Measurements from ENCODE around the gene SNRK. TPM values are rescaled to one million over a fixed set of nuclear protein-coding genes. Genes with fewer than 3 reads are reported as not detected.

SNRK gene
- total and polyA plus RNA-seq, 4 experiments from 2014 or later: 39.8 to 108 (median 77.1) TPM

DNA sequence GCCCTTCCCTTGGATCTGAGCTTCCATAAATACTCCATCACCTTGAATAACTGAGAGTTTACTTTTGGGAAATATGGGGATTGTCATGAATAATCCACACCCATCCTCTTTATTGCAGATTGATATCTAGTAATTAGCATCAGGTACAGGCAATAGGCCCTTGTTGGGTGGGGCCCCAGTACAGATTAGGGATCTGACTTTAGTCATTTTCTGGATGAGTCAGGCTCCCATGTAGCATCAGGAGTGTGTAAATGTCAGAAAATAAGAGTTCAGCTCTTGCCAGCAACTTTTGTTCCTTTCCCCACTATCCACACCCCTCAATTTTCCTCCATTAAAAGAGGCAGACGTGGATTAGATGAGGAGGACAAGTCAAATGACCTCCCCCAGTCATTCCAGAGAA, 17.7 kb upstream of the SNRK start:
- Mint-ChIP-seq H3K27me3 (no peaks in the 10 kb centered on the region), H3K4me1 (peaks cover 0 to 2% (median 0%) of the 10 kb centered on the region in 4 donors), H3K9me3 (peaks cover 0 to 2% (median 0%) of the 10 kb centered on the region in 8 donors), H3K4me3 (no peak overlapping the region), H3K36me3 (no peaks in the 10 kb centered on the region), H3K27ac (no peak overlapping the region)
- no peaks in the 10 kb centered on the region for H3K36me3 ChIP-seq (ENCODE audit: insufficient read depth, low read length)
- H3K27ac ChIP-seq (ENCODE audit: low read depth, low read length): no peak overlapping the region
- POLR2A ChIA-PET (ENCODE audit: partially characterized antibody): no interaction called here
- H3K4me1 ChIP-seq (ENCODE audit: insufficient read depth, low read length): no peaks in the 10 kb centered on the region
- no peaks in the 10 kb centered on the region for H3K27me3 ChIP-seq (ENCODE audit: insufficient read depth, low read length)
- no peak overlapping the region for H3K4me3 ChIP-seq (ENCODE audit: low read length in 2 of 2)
- DNase-seq: no peak
- CTCF ChIA-PET (ENCODE audit: partially characterized antibody): interaction anchor here (1.4 to 1.8 kb wide), 2 partner anchors 107 to 109 kb away, joined by 3 to 6 read pairs; no protein-coding TSS in a partner anchor
- H3K9me3 ChIP-seq (ENCODE audit: control insufficient read depth in 1 of 2, low read length in 2 of 2): no peaks in the 10 kb centered on the region
- intact Hi-C loops (cut with micrococcal nuclease): no loop called here

DNA sequence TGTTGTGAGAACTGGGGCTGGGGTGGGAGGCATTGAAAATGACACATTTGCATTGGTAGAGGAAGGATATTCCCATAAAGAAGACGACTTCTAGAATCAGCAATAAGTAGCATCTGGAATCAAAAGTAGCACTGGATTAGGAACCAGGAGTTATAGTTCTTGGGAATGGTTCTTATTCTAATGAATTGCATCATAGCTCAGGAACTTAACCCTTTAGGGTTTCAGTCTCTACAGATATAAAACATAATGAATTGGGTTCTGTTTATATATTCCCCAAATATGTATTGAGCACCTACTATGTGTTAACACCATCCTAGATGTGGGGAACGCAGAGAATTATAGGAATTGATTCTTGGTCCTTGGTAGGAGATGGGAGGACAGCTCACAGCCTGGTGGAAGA, 16.3 kb upstream of the SNRK start:
- POLR2A ChIA-PET (ENCODE audit: partially characterized antibody): no interaction called here
- Histone ChIP-seq H3K27ac (ENCODE audit: low read depth, low read length) (no peak overlapping the region), H3K27me3 (ENCODE audit: insufficient read depth, low read length) (no peaks in the 10 kb centered on the region), H3K4me1 (ENCODE audit: insufficient read depth, low read length) (no peaks in the 10 kb centered on the region), H3K36me3 (ENCODE audit: insufficient read depth, low read length) (no peaks in the 10 kb centered on the region), H3K9me3 (ENCODE audit: control insufficient read depth in 1 of 2, low read length in 2 of 2) (no peaks in the 10 kb centered on the region), H3K4me3 (ENCODE audit: low read length in 2 of 2) (no peak overlapping the region)
- Mint-ChIP-seq H3K9me3 (peaks cover 0 to 2% (median 0%) of the 10 kb centered on the region in 8 donors), H3K4me1 (peaks cover 0 to 2% (median 0%) of the 10 kb centered on the region in 4 donors), H3K36me3 (no peaks in the 10 kb centered on the region), H3K4me3 (no peak overlapping the region), H3K27me3 (no peaks in the 10 kb centered on the region), H3K27ac (no peak overlapping the region)
- intact Hi-C loops (cut with micrococcal nuclease): no loop called here
- no peak for DNase-seq
- CTCF ChIA-PET (ENCODE audit: partially characterized antibody): no interaction called here

DNA sequence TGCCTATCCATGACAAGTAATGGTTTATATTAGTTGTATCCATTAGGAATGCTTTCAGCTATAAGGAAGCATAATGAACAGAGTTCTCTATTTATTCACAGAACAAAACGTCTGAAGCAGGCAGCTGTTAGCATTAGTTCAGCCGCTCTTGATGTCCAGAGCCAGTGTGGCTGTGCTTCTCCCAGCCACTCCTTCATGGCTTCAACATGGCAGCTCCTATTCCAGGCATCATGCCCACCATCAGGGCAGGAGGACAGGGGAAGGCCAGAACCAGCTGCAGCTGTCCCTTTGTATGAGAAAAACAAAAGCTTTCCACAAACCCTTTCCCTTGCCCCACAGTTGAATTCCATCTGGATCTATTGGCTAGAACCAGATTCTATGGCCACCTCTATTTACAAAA, 12.9 kb upstream of the SNRK start:
- Histone ChIP-seq H3K27me3 (ENCODE audit: insufficient read depth, low read length) (no peaks in the 10 kb centered on the region), H3K4me3 (ENCODE audit: low read length in 2 of 2) (no peak overlapping the region), H3K9me3 (ENCODE audit: control insufficient read depth in 1 of 2, low read length in 2 of 2) (no peaks in the 10 kb centered on the region), H3K36me3 (ENCODE audit: insufficient read depth, low read length) (no peaks in the 10 kb centered on the region), H3K27ac (ENCODE audit: low read depth, low read length) (no peak overlapping the region), H3K4me1 (ENCODE audit: insufficient read depth, low read length) (no peaks in the 10 kb centered on the region)
- ChIA-PET CTCF (ENCODE audit: partially characterized antibody) (interaction anchor here (0.7 to 2.0 kb wide), 3 partner anchors 32 to 229 kb away, joined by 3 to 5 read pairs (median 4); no protein-coding TSS in a partner anchor), POLR2A (ENCODE audit: partially characterized antibody) (interaction anchor here (2.1 kb wide), 1 partner anchor 13 kb away, joined by 5 read pairs; the partner anchor contains the start of gene SNRK)
- DNase-seq: no peak
- peaks cover 0 to 2% (median 0%) of the 10 kb centered on the region in 8 donors for H3K9me3 Mint-ChIP-seq
- H3K4me1 Mint-ChIP-seq: peaks cover 0 to 2% (median 0%) of the 10 kb centered on the region in 4 donors
- no peak overlapping the region for H3K27ac Mint-ChIP-seq
- H3K4me3 Mint-ChIP-seq: no peak overlapping the region
- intact Hi-C loops (cut with micrococcal nuclease): no loop called here
- H3K27me3 Mint-ChIP-seq: peaks cover 0 to 3% of the 10 kb centered on the region in 2 donors
- H3K36me3 Mint-ChIP-seq: peaks cover 0 to 6% of the 10 kb centered on the region in 2 donors

DNA sequence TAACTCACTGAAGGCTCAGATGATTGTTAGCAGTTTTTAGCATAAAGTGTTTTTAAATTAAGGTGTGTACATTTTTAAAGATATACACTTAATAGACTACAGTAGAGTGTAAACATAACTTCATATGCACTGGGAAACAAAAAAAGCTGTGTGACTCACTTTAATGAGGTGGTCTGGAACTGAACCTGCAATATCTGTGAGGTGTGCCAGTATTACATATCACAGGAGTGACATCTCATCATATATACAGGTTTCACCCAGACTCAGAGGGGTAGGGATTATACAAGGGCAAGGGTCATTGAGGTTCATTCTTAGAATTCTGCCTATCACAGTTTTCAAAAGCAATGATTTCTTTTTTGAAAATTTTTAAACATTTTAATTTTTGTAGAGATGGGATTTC, 7.3 kb upstream of the SNRK start:
- Histone ChIP-seq H3K4me3 (ENCODE audit: low read length in 2 of 2) (no peak overlapping the region), H3K9me3 (ENCODE audit: control insufficient read depth in 1 of 2, low read length in 2 of 2) (no peaks in the 10 kb centered on the region), H3K27ac (ENCODE audit: low read depth, low read length) (no peak overlapping the region), H3K4me1 (ENCODE audit: insufficient read depth, low read length) (no peaks in the 10 kb centered on the region), H3K36me3 (ENCODE audit: insufficient read depth, low read length) (no peaks in the 10 kb centered on the region), H3K27me3 (ENCODE audit: insufficient read depth, low read length) (no peaks in the 10 kb centered on the region)
- Mint-ChIP-seq H3K27me3 (peaks cover 2 to 4% of the 10 kb centered on the region in 2 donors), H3K9me3 (no peaks in the 10 kb centered on the region), H3K36me3 (peaks cover 0 to 6% of the 10 kb centered on the region in 2 donors), H3K4me1 (peaks cover 0 to 2% (median 0%) of the 10 kb centered on the region in 4 donors), H3K27ac (no peak overlapping the region), H3K4me3 (no peak overlapping the region)
- DNase-seq: no peak
- intact Hi-C loops (cut with micrococcal nuclease): no loop called here
- POLR2A ChIA-PET (ENCODE audit: partially characterized antibody): no interaction called here
- CTCF ChIA-PET (ENCODE audit: partially characterized antibody): interaction anchor here (2.4 kb wide), 1 partner anchor 117 kb away, joined by 7 read pairs; no protein-coding TSS in a partner anchor

DNA sequence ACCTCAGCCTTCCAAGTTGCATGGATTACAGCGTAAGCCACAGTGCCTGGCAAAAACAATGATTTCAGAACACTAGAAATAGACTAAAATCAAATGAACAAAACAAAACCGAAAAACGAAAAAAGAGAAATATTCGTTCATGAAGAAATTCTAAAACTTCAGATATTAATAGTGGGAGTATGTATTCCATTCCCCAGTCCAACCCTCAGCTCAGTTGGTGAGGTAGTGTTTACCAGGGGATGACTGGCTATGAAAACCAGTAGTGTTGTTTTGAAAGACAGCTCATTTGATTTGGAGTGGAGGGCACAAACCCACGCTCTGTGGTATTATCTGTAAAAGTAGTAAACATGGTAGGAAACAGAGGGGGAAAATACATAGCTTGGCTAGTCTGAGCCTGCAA, 6.8 kb upstream of the SNRK start:
- Histone ChIP-seq H3K9me3 (ENCODE audit: control insufficient read depth in 1 of 2, low read length in 2 of 2) (no peaks in the 10 kb centered on the region), H3K27me3 (ENCODE audit: insufficient read depth, low read length) (no peaks in the 10 kb centered on the region), H3K27ac (ENCODE audit: low read depth, low read length) (no peak overlapping the region), H3K4me1 (ENCODE audit: insufficient read depth, low read length) (no peaks in the 10 kb centered on the region), H3K4me3 (ENCODE audit: low read length in 2 of 2) (no peak overlapping the region), H3K36me3 (ENCODE audit: insufficient read depth, low read length) (no peaks in the 10 kb centered on the region)
- Mint-ChIP-seq H3K9me3 (no peaks in the 10 kb centered on the region), H3K36me3 (peaks cover 0 to 6% of the 10 kb centered on the region in 2 donors), H3K4me1 (peaks cover 0 to 2% (median 0%) of the 10 kb centered on the region in 4 donors), H3K27ac (no peak overlapping the region), H3K4me3 (no peak overlapping the region), H3K27me3 (peaks cover 2 to 4% of the 10 kb centered on the region in 2 donors)
- no peak for DNase-seq
- ChIA-PET POLR2A (ENCODE audit: partially characterized antibody) (no interaction called here), CTCF (ENCODE audit: partially characterized antibody) (interaction anchor here (0.7 to 2.4 kb wide), 2 partner anchors 117 to 318 kb away, joined by 3 to 7 read pairs; no protein-coding TSS in a partner anchor)
- intact Hi-C loops (cut with micrococcal nuclease): no loop called here

DNA sequence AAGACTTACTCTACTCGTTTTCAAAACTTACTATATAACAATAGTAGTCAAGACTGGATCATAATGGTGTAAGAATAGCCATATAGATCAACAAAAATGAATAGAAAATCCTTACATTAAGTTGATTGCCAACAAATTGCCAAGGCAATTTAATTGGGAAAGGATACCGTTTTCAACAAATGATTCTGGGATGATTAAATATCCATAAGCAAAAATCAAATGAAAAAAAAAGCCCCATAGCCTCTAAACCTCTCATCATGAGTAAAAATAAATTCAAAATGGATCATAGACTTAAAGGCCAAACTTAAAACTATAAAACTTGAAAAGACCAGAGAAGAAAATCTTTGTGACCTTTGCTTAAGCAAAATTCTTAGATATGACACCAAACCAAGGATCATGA, 5.3 kb upstream of the SNRK start:
- peaks cover under 1 to 6% of the 10 kb centered on the region in 2 donors for H3K36me3 Mint-ChIP-seq
- POLR2A ChIA-PET (ENCODE audit: partially characterized antibody): interaction anchor here (0.6 to 1.2 kb wide), 2 partner anchors 15 to 115 kb away, joined by 3 read pairs; no protein-coding TSS in a partner anchor
- no peak overlapping the region for H3K27ac Mint-ChIP-seq
- no peaks in the 10 kb centered on the region for H3K9me3 Mint-ChIP-seq
- Histone ChIP-seq H3K9me3 (ENCODE audit: control insufficient read depth in 1 of 2, low read length in 2 of 2) (no peaks in the 10 kb centered on the region), H3K27ac (ENCODE audit: low read depth, low read length) (no peak overlapping the region), H3K27me3 (ENCODE audit: insufficient read depth, low read length) (no peaks in the 10 kb centered on the region), H3K36me3 (ENCODE audit: insufficient read depth, low read length) (no peaks in the 10 kb centered on the region), H3K4me3 (ENCODE audit: low read length in 2 of 2) (no peak overlapping the region), H3K4me1 (ENCODE audit: insufficient read depth, low read length) (peaks cover 5% of the 10 kb centered on the region)
- H3K27me3 Mint-ChIP-seq: peaks cover 2 to 4% of the 10 kb centered on the region in 2 donors
- peaks cover 2 to 5% (median 4%) of the 10 kb centered on the region in 4 donors for H3K4me1 Mint-ChIP-seq
- DNase-seq: no peak
- CTCF ChIA-PET (ENCODE audit: partially characterized antibody): interaction anchor here (2.4 kb wide), 1 partner anchor 119 kb away, joined by 7 read pairs; no protein-coding TSS in a partner anchor
- no peak overlapping the region for H3K4me3 Mint-ChIP-seq
- intact Hi-C loops (cut with micrococcal nuclease): loop anchor here (10.0 kb wide), 1 partner anchor 86 kb away; no protein-coding TSS in a partner anchor

DNA sequence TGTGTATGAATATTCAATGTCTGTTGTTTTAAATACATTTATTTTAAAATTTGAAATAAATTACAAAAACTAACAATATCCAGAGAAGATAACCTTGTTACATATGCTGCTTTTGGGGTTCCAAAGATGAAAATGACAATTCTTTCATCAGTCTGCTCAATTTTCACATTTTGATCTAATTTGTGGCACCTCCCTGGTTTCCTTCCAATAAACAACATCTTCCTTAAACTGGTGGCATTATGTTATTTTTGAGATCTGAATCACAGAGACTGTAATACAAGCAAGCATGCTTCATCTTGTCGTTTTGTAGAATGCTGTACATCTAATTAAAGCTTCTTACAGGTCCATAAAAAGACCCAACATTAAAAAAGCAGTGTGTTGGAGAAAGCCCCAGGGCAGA, 2.2 kb upstream of the SNRK start:
- H3K27ac ChIP-seq (ENCODE audit: low read depth, low read length): no peak overlapping the region
- no peak overlapping the region for H3K4me3 Mint-ChIP-seq
- no peaks in the 10 kb centered on the region for H3K36me3 ChIP-seq (ENCODE audit: insufficient read depth, low read length)
- H3K27ac Mint-ChIP-seq: peak overlapping the region in 3 of 7 donors; percentile 0 to 100 (median 73)
- no peaks in the 10 kb centered on the region for H3K27me3 ChIP-seq (ENCODE audit: insufficient read depth, low read length)
- peaks cover 0 to 2% (median 0%) of the 10 kb centered on the region in 8 donors for H3K9me3 Mint-ChIP-seq
- H3K4me3 ChIP-seq (ENCODE audit: low read length in 2 of 2): no peak overlapping the region
- peaks cover 2 to 4% of the 10 kb centered on the region in 2 donors for H3K27me3 Mint-ChIP-seq
- H3K9me3 ChIP-seq (ENCODE audit: control insufficient read depth in 1 of 2, low read length in 2 of 2): no peaks in the 10 kb centered on the region
- ChIA-PET CTCF (ENCODE audit: partially characterized antibody) (interaction anchor here (0.8 to 1.7 kb wide), 5 partner anchors 53 to 322 kb away, joined by 3 to 9 read pairs (median 4); no protein-coding TSS in a partner anchor), POLR2A (ENCODE audit: partially characterized antibody) (interaction anchor here (2.2 to 4.0 kb wide), 4 partner anchors 12 to 104 kb away, joined by 11 to 106 read pairs (median 42); no protein-coding TSS in a partner anchor)
- peaks cover 8 to 25% (median 11%) of the 10 kb centered on the region in 4 donors for H3K4me1 Mint-ChIP-seq
- no peak for DNase-seq
- intact Hi-C loops (cut with micrococcal nuclease): loop anchor here (10.0 kb wide), 1 partner anchor 89 kb away; no protein-coding TSS in a partner anchor
- peaks cover 7 to 23% of the 10 kb centered on the region in 2 donors for H3K36me3 Mint-ChIP-seq
- peaks cover 11% of the 10 kb centered on the region for H3K4me1 ChIP-seq (ENCODE audit: insufficient read depth, low read length)
